Right atrium auricular region (tissue), 2 donors: Measurements from ENCODE around the gene CDRT4. TPM values are rescaled to one million over a fixed set of nuclear protein-coding genes. Genes with fewer than 3 reads are reported as not detected.

Experiments used
- DNase-seq: peaks from one replicate; pipeline ENCODE4 v3.0.0-alpha.2; 2019; ENCODE audit warnings: low spot score
- H3K27ac ChIP-seq, 2 donors: fragments of 200-600 bp; sonication (generic); 1 replicate in 1 of 2; 2 replicates in 1 of 2; pipeline ENCODE4 v1.5.1; 2016 to 2019
- H3K27me3 ChIP-seq, 2 donors: fragments of 200-600 bp; sonication (generic); one replicate each; pipeline versions ENCODE4 v1.5.1 to v1.6.0; 2017 to 2019
- H3K36me3 ChIP-seq: fragments of 200-600 bp; sonication (generic); one replicate; pipeline ENCODE4 v1.5.1; 2016
- H3K4me1 ChIP-seq, 2 donors: fragments of 200-600 bp; sonication (generic); one replicate each; pipeline versions ENCODE4 v1.5.1 to v1.6.0; 2017 to 2019
- H3K4me3 ChIP-seq, 2 donors: fragments of 200-600 bp; sonication (generic); 1 replicate in 1 of 2; 2 replicates in 1 of 2; pipeline ENCODE4 v1.5.1; 2017 to 2019; ENCODE audit warnings: mild to moderate bottlenecking in 1 of 2, moderate library complexity in 1 of 2
- H3K9me3 ChIP-seq, 2 donors: fragments of 200-600 bp; sonication (generic); one replicate each; pipeline ENCODE4 v1.5.1; 2019
- total RNA-seq, 2 donors: library from RNA; depleted of rRNA; stranded (reverse); fragments of >200 nt; gene quantifications; one replicate each; pipeline ENCODE4 v1.1.0, GENCODE V29; 2016
- TF ChIP-seq, protein P1 (sequence below), 2 donors: fragments of 200-600 bp; sonication (generic); IDR thresholded peaks; one replicate each; pipeline ENCODE4 v1.5.1; 2019; ENCODE audit warnings: antibody characterized with exemption in 2 of 2

CDRT4 gene
- total RNA-seq, 2 donors from 2014 or later: 0.94 TPM; not detected in 1

DNA sequence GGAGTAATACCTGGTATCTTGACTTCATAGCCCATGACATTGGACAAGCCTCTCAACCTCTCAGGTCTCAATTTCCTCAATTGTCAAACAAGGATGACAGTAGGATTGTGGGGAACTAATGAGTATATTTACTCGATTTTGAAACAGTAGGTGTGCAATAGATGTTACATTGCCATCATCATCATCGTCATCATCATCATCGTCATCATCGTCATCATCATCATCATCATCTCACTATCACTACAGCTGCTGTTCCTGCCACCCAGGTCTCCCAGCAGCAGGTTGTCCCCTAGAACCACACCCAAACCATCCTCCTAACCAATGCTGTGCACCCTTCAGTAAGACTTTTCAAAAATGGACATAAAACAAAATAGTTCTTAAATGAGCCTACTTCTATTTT, 24.8 kb upstream of the CDRT4 start:
- TF ChIP-seq, protein P1, sequence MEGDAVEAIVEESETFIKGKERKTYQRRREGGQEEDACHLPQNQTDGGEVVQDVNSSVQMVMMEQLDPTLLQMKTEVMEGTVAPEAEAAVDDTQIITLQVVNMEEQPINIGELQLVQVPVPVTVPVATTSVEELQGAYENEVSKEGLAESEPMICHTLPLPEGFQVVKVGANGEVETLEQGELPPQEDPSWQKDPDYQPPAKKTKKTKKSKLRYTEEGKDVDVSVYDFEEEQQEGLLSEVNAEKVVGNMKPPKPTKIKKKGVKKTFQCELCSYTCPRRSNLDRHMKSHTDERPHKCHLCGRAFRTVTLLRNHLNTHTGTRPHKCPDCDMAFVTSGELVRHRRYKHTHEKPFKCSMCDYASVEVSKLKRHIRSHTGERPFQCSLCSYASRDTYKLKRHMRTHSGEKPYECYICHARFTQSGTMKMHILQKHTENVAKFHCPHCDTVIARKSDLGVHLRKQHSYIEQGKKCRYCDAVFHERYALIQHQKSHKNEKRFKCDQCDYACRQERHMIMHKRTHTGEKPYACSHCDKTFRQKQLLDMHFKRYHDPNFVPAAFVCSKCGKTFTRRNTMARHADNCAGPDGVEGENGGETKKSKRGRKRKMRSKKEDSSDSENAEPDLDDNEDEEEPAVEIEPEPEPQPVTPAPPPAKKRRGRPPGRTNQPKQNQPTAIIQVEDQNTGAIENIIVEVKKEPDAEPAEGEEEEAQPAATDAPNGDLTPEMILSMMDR (IDR thresholded peaks at IDR 0.05): no peak
- H3K9me3 ChIP-seq: no peaks in the 10 kb centered on the region
- no peak for DNase-seq
- H3K36me3 ChIP-seq: no peaks in the 10 kb centered on the region
- H3K27ac ChIP-seq: no peak overlapping the region
- H3K4me3 ChIP-seq: no peak overlapping the region
- no peaks in the 10 kb centered on the region for H3K27me3 ChIP-seq
- peaks cover 0 to 26% of the 10 kb centered on the region in 2 donors for H3K4me1 ChIP-seq

DNA sequence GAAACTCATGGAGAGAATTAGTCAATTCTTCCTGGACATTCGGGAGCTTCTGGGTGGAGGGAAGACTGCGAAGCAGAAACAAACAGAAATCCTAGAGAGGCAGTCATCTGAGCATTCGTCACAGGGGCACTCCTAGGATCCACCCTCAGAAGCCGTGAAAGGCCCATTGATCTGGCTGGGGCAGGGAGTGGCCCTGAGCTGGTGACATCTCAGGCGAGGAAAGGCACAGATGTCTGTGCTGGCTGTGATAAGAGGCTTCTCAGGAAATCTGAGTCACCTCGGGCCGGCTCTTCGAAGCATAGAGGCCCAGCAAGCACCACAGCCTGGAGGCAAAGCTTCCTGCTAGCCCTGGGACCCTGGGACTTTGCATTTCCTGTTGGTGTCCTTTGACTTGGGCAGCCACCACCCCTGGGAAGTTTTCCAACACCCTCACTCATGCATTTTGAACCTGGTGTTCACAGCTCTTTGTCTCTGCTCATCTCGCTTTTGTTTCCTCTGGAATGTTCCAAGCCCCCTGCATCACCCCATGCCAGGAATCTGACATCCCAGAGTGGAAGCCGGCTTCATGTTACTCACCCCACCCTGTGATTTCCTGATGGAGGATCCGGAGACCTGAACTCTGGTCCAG, 23.3 kb upstream of the CDRT4 start:
- H3K9me3 ChIP-seq: no peaks in the 10 kb centered on the region
- peak overlapping the region; percentile 60 to 83 for H3K27ac ChIP-seq
- H3K4me1 ChIP-seq: peaks cover 0 to 13% of the 10 kb centered on the region in 2 donors
- H3K4me3 ChIP-seq: no peak overlapping the region
- no peaks in the 10 kb centered on the region for H3K27me3 ChIP-seq
- TF ChIP-seq, protein P1 (IDR thresholded peaks at IDR 0.05): no peak
- DNase-seq: peak; percentile 93
- H3K36me3 ChIP-seq: no peaks in the 10 kb centered on the region

DNA sequence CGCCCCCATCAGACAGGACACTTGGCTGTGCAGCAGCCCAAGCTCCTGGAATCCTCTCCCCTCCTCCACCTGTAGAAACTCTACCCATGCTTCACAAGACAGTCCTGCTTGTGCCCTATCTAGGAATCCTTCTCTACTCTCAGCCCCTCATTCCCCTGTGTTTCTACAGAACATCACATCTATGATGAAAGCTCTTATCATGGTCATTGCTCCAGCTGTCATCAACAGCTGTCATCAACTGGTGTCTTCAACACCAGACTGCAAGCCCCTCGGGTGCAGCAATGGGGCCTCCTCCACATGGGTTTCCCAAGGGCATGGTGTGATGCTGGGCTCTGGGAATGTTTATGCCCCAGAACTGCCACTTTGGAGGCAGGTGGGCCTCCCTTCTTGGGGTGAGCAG, 21.1 kb upstream of the CDRT4 start:
- Histone ChIP-seq H3K4me1 (peaks cover 0 to 10% of the 10 kb centered on the region in 2 donors), H3K36me3 (no peaks in the 10 kb centered on the region), H3K27me3 (no peaks in the 10 kb centered on the region), H3K4me3 (no peak overlapping the region), H3K27ac (no peak overlapping the region), H3K9me3 (no peaks in the 10 kb centered on the region)
- DNase-seq: no peak
- TF ChIP-seq, protein P1 (IDR thresholded peaks at IDR 0.05): no peak

DNA sequence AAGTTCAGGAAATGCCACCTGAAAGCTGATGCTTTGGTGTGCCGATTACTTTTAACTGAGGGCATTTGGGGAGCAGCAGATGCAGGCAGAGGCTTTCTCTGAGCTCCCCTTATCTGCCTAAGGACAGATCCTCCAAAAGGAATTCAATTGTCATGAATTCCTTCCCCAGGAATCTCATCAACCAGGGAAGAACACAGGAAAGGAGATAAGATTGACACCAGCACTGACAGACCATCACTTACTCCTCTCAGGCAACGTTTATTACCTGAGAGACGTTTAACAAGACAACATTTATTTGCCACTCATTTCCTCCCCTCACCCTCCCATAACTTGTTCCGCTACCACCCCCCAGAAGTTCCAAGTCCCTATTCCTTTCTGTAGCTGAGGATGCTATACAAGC, 17.6 kb upstream of the CDRT4 start:
- TF ChIP-seq, protein P1 (IDR thresholded peaks at IDR 0.05): no peak
- Histone ChIP-seq H3K36me3 (no peaks in the 10 kb centered on the region), H3K9me3 (no peaks in the 10 kb centered on the region), H3K27me3 (no peaks in the 10 kb centered on the region), H3K4me1 (peaks cover 0 to 4% of the 10 kb centered on the region in 2 donors), H3K4me3 (no peak overlapping the region), H3K27ac (no peak overlapping the region)
- DNase-seq: no peak

DNA sequence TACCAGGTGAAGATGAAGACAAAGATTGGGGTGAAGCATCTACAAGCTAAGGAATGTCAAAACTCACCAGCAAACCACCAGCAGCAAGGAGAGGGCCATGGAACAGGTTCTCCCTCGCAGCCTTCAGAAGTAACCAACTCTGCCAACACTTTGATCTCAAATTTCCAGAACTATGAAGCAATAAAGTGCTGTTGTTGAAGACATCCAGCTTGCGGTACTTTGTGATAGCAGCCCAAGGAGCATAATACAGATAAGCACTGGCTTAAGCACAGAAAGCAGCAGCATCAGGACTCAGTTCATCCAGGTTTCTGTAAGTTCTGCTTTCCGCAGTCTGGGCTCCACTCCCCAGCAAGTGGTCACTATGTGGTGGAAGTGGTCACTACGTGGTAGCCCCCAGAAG, 16.0 kb upstream of the CDRT4 start:
- no peak for DNase-seq
- Histone ChIP-seq H3K9me3 (no peaks in the 10 kb centered on the region), H3K4me3 (no peak overlapping the region), H3K27me3 (no peaks in the 10 kb centered on the region), H3K27ac (no peak overlapping the region), H3K4me1 (peaks cover 0 to 14% of the 10 kb centered on the region in 2 donors), H3K36me3 (no peaks in the 10 kb centered on the region)
- TF ChIP-seq, protein P1 (IDR thresholded peaks at IDR 0.05): no peak

DNA sequence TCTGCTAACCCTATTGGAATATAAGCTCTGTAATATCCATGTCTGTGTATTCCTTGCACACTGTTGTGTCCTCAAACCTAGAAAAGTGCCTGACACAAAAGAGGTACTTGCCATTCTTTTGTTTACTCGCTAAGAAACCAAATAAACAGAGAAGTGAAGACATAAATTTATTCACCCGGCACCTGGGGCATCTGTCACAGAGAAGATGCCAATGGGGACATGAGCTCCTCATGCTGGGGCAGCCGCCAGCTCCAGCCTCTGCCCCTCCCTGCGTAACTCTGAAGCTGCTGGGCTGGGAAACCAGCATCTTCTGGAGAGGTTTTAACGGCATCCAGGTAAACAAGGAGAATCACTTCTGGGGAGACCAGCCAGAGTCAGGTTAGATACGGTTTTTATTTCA, 15.1 kb upstream of the CDRT4 start:
- Histone ChIP-seq H3K36me3 (no peaks in the 10 kb centered on the region), H3K9me3 (no peaks in the 10 kb centered on the region), H3K27me3 (no peaks in the 10 kb centered on the region), H3K4me3 (no peak overlapping the region), H3K4me1 (peaks cover 0 to 14% of the 10 kb centered on the region in 2 donors), H3K27ac (no peak overlapping the region)
- TF ChIP-seq, protein P1 (IDR thresholded peaks at IDR 0.05): no peak
- DNase-seq: no peak
